ENCODE measurements around the gene PNLDC1.
A peak's percentile ranks its signal among the peaks of the same experiment; 100 is the strongest.

The PNLDC1 gene, protein sequence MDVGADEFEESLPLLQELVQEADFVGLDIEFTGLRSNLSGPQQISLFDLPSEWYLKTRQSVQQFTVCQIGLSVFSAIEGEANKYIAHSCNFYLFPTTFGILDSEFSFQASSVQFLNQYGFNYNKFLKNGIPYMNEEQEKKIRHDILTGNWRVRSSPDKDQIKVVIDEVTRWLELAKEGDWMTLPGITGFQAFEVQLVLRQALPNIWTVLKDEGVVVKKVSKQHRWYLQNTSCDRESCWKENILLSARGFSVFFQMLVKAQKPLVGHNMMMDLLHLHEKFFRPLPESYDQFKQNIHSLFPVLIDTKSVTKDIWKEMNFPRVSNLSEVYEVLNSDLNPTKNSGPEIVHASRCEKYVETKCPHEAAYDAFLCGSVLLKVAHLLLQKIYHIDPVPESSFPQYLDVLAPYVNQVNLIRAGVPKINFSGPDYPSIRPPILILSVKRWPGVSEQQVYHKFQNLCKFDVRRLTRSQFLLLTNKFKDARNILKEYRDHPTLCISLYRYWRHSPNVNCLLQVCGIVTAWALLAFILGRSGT

DNA sequence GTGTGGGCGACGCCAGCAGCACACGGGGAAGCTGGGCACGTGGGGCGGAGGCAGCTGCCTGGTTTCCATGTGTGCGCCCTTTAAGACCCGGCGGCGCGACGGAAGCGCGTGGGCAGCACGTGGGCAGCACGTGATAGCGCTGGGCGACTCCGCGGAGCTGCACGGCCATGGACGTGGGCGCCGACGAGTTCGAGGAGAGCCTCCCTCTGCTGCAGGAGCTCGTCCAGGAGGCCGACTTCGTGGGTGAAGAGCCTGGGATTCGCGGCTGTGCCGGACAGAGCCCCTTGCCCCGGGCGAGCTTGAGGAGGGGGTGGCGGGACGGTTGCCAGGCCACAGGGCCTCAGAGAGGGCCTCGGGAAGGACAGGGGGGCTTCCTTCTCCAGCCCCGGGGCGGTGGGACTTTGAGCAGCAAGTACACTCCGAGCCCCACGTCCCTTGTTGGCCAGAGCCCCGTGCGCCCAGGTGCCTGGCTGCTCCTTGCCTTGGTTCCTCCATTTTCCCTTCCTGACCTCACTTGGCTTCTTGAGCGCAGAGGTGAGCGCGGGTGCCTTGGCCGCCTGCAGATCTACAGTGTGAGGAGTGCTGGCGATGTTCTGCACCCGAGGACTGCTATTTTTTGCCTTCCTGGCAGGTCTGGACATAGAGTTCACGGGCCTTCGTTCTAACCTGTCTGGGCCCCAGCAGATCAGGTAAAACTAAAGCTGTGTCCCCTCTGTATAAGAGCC, at the start of gene PNLDC1:
Gene PNLDC1 (plus strand): TSS at position 136 of the 725 bp plus-strand sequence. CDS start 32 bp downstream, at position 168.
- DNase-seq (ENCODE audit: low read depth) = no peak

DNA sequence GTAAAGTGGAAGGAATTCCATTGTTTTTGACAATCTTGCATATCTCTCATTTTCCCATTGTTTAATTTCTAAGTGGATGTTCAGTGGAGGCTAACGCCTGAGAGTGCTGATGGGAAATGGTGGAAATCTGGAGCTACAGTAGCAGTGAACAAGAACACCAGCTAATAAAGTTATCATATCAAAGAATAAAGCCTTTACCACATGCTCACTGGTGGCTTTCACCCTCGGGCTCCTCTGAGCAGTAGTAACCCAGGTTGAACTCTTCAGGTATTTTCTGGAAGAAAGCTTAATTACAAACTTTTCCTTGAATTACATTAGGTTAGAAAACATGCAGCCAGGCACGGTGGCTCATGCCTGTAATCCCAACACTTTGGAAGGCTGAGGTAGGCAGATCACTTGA, 48.6 kb upstream of the PNLDC1 start:
- DNase-seq (ENCODE audit: low read depth) = no peak

DNA sequence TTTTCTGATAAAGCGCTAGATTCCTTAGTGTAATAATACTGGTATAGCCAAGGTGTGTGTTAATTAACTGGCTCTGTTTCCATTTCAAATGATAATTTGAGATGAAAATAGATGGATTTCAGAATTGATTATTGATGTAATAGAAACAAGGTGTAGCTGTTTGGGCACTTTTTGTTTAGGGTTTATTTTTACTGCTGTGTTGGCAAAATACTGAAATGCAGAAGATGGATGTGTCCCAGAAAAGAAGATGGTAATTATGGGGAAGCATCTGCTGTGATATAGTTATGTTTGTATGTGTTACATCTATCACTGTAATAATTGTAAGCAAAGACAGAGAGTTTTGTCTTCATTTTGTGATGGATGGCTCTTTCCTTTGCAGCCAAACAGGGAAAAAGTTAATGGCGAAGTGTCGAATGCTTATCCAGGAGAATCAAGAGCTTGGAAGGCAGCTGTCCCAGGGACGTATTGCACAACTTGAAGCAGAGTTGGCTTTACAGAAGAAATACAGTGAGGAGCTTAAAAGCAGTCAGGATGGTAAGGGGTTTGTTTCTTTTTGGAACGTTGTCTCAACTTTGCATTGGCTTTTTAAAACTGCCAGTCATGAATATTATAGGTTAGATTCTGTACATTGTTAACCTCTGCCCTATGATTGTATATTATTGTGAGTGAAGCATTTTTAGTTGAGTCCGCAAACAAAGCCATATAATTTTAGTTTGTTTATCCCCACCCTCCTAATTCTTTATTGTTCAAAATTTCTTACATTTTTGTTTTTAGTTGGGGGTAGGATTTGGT, 46.8 kb upstream of the PNLDC1 start:
- no peak for DNase-seq (ENCODE audit: low read depth)

DNA sequence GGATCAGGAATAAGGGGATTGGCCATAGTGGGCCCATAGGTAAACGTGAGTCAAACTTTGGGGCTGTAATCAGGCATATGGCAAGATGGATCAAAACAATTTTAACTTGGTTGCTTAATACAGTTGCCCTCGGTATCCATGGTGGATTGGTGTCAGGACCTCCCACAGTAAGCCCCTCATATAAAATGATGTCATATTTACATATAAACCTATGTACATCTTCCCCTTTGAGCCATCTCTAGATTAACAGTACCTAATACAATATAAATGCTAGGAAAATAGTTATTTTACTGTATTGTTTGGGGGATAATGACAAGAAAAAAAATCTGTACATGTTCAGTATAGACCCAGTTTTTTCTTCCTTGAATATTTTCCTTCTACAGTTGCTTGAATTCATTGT, 45.7 kb upstream of the PNLDC1 start:
- no peak for DNase-seq (ENCODE audit: low read depth)

DNA sequence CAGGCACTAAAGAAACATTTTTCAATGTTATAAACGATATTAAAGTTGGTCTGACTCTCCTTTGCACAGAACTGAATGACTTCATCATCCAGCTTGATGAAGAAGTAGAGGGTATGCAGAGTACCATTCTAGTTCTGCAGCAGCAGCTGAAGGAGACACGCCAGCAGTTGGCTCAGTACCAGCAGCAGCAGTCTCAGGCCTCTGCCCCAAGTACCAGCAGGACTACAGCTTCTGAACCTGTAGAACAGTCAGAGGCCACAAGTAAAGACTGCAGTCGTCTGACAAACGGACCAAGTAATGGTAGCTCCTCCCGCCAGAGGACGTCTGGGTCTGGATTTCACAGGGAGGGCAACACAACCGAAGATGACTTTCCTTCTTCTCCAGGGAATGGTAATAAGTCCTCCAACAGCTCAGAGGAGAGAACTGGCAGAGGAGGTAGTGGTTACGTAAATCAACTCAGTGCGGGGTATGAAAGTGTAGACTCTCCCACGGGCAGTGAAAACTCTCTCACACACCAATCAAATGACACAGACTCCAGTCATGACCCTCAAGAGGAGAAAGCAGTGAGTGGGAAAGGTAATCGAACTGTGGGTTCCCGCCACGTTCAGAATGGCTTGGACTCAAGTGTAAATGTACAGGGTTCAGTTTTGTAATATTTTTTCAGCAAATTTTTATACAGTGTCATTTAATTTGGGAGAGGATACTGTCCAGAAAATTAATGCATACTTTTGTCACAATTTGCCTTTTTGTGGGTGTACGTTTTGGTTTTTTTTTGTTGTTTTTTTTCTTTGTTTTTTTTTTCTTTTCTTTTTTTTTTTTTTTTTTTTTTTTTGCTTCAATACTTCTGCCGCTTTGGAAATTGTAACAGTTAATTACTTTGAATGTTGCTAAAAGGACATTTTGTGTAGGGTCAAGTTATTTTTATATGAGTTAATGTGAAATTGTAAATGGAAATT, 44.8 kb upstream of the PNLDC1 start:
- no peak for DNase-seq (ENCODE audit: low read depth)

DNA sequence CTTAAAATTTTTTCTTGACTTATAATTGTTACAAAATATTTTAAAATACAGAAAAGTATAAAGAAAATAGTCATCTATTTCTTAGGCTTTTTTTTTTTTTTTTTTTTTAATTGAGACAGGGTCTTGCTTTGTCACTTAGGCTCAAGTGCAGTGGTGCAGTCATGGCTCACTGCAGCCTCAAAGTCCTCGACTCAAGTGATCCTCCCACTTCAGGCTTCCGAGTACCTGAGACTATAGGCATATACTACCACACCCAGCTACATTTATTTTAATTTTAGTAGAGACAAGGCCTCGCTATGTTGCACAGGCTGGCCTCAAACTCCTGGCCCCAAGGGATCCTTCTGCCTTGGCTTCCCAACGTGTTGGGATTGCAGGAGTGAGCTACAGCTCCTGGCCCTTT, 43.6 kb upstream of the PNLDC1 start:
- DNase-seq (ENCODE audit: low read depth) = no peak

DNA sequence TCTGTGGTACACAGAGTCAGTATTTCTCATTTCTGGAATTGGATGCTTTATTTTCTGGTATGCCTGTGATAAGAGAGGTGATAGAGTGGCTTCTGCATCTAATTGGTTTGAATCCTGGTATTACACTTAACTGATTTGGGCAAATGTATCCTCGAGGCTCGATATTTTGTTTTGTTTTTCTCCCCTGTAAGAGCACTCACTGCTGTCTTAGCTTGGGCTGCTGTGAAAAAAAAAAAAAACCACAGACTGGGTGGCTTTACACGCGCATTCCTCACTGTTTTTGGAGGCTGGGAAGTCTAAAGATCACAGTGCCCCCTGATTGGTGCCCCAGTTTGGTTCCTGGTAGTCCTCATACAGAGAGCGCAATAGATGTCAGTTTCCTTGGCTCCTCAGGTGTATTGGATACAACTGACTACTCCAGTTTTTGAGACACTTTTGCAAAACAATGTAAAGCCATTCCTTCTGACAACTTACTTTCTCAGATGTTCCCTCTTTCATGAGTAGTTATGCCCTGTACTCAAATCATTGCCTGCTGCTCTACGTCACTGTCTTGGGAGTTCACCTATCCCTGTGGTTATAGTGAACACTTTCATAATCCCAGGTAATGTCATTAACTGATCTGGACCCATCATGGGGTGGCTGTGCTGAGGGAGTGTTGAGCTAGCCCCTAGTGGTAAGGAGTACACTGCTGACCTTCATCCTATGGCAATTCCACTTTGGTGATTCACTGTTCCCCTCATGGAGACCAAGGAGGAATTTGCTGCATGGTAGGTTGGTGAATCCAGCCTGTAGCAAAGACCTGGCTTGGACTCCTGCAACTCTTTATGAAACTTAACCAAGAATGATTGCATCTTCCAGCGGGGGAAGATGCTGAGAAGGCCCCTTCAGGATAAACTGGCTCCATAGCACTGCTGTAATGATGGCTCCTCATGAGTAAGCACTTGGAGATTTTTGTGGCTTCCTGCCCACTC, 41.8 kb upstream of the PNLDC1 start:
- no peak for DNase-seq (ENCODE audit: low read depth)

DNA sequence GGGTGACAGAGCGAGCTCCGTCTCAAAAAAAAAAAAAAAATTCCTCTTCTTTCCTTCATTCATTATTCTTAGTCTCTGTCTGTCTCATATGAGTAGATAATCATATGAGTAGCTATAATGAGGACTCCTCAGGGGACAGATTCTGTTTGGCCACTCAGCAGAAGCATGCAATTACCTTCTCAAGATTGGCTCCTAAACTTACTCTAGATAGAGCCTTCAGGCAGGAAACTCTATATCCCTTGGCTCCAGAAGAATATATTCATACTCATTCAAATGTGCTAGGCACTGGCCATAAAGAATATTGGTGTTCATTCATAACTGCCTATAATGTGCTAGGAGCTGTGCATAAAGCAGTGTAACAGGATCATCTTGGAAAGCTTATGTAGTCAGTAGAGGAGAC, 40.4 kb upstream of the PNLDC1 start:
- no peak for DNase-seq (ENCODE audit: low read depth)

DNA sequence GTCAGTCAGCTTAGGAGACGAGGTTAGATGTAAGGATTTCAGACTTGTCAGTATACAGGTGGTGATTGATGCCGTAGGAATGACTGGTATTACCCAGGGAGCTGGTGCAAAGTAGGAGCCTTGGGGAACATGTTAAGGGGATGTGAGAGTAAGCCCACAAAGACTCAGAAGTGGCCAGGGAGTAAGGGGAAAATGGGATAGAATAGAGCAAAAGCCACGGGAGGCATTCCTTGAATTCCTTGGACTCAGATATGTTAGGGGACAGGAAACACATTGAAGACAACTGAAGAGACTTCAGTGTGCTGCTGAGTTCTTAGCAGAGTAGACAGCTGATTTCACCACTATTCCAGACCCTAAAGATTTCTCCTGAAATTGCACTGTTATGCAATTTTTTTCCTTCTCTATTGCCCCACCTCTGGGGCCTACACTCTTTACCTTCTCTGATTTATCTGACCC, 39.4 kb upstream of the PNLDC1 start:
- no peak for DNase-seq (ENCODE audit: low read depth)

DNA sequence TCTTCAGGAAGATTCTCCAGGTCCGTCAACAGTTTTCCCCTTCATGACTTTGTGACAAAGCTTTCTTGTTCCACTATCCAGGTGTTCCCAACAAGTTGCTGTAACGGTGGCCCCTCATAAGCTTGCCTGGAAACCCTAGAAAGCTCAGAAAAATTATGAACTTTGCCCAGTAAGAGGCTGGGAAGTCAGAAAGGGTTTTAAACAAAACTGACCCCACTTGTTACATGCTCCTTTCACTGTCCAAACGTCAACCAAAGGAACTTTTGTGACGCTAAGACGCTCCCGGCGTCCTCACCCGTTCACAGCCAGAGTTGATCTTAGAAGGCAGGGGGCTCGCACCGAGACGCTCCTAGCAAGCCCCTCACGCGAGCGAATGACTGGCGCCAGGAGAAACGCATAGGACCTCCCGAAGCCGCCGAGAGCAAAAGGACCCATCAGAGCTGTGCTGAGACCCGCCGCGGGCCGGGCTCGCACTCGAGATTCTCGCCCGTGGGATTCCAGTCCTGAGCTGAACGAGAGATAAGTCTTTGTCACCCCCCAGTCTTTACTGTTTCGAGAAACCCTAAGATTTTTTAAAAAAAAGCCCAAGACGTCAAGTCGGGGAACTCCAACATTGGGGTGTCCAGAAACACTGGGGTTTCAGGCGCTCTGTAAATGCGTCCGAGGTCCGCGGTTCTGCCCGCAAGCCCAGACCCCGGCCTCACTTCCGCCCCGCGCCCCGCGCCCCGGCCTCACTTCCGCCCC, 38.8 kb upstream of the PNLDC1 start:
- peak; percentile 9 for DNase-seq (ENCODE audit: low read depth)

DNA sequence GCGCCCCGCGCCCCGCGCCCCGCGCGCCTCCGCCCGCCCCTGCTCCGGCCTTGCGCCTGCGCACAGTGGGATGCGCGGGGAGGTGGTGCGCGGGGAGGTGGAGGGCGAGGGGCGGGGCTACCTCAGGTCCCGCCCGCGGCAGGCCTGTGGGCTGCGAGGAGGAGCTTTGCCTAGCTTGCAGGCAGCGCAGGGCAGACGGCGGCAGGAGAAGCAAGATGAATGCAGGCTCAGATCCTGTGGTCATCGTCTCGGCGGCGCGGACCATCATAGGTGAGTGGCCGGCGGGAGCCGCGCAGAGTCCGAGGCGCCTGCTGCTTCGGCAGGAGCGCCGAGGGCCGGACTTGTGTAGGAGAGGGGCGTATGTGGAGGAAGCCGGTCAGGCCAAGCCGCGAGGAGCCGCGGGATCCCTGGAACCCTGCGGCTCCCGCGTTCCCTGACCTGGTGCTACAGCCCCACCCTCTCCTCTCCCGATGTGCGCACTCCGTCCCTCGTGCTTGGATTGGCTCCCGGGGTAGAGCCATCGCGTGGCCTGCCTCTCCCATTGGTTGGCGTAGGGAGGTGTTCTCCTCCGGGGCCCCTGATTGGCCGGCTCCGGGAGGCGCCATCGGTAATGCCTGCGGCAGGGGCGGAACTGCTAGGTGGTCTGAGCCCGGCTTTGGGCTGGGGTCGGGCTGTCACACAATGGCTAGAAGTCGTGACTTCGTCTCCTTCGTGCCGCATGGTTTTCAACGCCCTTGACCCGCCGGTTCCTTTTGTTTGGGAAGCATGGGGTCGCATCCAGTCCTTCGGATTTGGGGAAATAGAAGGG, 38.0 kb upstream of the PNLDC1 start, which contains the start of gene ACAT2:
Gene ACAT2 (plus strand): TSS at position 173 of the 808 bp plus-strand sequence. CDS start 43 bp downstream, at position 216.
- peak; percentile 89 for DNase-seq (ENCODE audit: low read depth)

DNA sequence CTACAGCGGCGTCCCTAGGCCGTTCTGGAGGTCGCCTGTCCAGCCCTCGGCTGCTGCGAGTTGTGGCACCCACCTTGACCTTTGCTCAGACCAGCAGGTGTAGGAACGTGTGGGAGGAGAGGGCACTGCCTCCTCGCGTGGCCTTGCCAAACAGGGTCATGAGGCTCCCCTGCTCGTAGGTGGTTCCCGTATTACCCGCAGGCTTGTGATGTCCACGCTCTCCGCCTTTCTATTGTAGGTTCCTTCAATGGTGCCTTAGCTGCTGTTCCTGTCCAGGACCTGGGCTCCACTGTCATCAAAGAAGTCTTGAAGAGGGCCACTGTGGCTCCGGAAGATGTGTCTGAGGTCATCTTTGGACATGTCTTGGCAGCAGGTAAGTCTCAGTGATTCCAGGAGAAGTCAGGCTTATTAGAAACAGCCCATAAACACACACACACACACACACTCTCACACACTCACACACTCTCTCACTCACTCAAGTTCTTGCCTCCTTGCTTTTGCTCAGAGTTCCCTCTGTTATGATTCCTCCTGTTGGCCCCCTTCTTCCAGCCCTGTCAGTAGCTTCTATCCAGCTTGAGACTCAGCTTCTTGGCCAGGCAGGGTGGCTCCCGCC, 37.3 kb upstream of the PNLDC1 start:
- no peak for DNase-seq (ENCODE audit: low read depth)

DNA sequence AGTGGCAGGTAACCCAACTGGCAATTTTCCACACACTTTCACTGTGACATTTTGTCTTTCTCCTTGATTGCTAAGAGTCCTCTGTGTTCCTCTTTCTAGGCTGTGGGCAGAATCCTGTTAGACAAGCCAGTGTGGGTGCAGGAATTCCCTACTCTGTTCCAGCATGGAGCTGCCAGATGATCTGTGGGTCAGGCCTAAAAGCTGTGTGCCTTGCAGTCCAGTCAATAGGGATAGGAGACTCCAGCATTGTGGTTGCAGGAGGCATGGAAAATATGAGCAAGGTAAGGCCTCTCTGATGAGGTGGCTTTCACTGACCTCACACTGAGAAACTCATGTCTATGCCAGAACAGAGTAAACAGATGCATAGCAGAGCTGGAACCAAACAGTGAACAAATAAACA, 33.2 kb upstream of the PNLDC1 start:
- no peak for DNase-seq (ENCODE audit: low read depth)

DNA sequence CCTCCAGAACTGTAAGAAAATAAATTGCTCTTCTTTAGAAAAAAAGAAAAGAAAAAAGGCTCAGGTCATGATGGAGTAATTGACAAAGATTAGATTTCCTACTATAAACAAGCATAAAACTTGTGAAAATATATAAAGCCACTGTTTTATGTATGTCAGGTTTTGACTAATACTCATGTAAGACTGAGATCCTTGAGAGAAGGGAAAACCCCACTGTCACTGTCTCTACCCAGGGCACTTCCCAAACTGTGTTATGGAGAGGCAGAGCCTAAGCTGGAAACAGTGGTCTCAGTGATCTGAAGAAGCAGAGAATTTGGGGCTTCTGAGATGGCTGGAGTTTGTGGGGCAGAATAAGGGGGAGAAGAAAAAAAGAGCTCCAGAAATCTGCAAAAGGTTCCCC, 30.6 kb upstream of the PNLDC1 start:
- no peak for DNase-seq (ENCODE audit: low read depth)

DNA sequence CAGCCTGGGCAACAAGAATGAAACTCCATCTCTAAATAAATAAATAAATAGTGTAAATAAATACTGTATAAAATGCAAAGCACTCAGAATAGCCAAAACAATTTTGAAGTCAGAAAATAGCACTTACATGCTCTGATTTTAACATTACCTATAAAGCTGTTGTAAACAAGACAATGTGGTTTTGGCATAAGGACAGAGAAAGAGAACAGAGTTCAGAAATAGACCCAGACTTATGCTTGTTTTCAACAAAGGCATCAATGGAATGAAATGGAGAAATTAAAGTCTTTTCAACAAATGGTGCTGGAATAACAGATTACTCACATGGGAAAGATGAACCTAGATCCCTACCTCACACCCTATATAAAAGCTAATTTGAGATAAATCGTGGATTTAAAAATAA, 27.9 kb upstream of the PNLDC1 start:
- DNase-seq (ENCODE audit: low read depth) = no peak

DNA sequence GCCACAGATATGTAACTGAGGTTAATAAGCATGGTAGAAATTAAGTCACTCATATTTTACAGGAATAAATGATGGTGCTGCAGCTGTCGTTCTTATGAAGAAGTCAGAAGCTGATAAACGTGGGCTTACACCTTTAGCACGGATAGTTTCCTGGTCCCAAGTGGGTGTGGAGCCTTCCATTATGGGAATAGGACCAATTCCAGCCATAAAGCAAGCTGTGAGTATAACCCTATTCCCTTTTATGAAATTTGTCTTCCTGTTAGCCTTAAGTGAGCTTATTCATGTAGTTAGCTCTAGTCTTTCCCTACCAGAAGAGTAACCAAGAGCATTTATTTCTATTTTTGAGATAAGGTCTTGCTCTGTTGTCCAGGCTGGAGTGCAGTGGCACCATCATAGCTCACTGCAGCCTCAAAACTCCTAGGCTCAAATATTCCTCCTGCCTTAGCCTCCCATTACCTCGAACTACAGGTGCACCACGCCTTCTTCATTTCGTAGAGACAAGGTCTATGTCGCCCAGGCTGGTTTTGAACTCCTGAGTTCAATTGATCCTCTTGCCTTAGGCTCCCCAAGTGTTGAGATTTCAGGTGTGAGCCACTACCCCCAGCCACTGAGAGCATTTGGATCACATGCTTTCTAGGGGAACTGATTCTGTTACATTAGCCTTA, 22.7 kb upstream of the PNLDC1 start:
- DNase-seq (ENCODE audit: low read depth) = no peak

DNA sequence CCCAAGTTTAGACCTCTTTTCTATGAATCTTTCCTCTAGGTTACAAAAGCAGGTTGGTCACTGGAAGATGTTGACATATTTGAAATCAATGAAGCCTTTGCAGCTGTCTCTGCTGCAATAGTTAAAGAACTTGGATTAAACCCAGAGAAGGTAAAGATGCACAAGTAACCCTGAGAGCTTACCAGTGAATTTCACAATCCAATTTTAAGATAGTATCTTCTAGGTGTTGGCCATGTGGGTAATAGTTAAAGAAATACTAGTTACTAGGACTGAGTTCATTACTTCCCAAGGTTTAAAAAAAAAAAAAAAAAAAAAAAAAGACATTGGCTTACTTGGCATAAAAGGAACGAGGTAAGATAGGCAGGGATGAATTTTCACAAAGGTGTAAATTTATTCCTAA, 21.9 kb upstream of the PNLDC1 start:
- no peak for DNase-seq (ENCODE audit: low read depth)
